HepG2 (cell line): ENCODE results near the gene OPA3. TPM values are rescaled to one million over a fixed set of nuclear protein-coding genes. Genes with fewer than 3 reads are reported as not detected.

ENCODE experiments used
- ARID5B ChIP-seq: IDR thresholded peaks from 2 replicates; pipeline ENCODE4 v1.4.0; 2020; ENCODE audit warnings: mild to moderate bottlenecking, missing genetic modification reagents
- ATF2 ChIP-seq: sonication (generic); formaldehyde crosslinking; IDR thresholded peaks from 2 replicates; pipeline ENCODE4 v1.4.0; 2020; ENCODE audit warnings: missing genetic modification reagents
- ATF7-NPFF ChIP-seq: sonication (generic); formaldehyde crosslinking; IDR thresholded peaks from 2 replicates; pipeline ENCODE4 v1.8.1; 2023; ENCODE audit warnings: mild to moderate bottlenecking, low read depth, missing genetic modification reagents, moderate library complexity
- BCL6 ChIP-seq: IDR thresholded peaks from 2 replicates; pipeline ENCODE4 v1.6.1; 2016; ENCODE audit warnings: missing genetic modification reagents, missing compliant biosample characterization
- ERF ChIP-seq: IDR thresholded peaks from 2 replicates; pipeline ENCODE4 v1.6.1; 2018; ENCODE audit warnings: missing biosample characterization, missing genetic modification reagents
- FIP1L1 ChIP-seq: fragments of 200-400 bp; formaldehyde crosslinking; IDR thresholded peaks from 2 replicates; pipeline ENCODE4 v1.6.1; 2018; ENCODE audit warnings: low read depth, mild to moderate bottlenecking, low read length, moderate library complexity, borderline replicate concordance; ENCODE audit not compliant: insufficient read depth
- FOXA3 ChIP-seq: IDR thresholded peaks from 2 replicates; pipeline ENCODE4 v1.6.1; 2016; ENCODE audit warnings: missing genetic modification reagents, missing compliant biosample characterization
- KDM2A ChIP-seq: sonication (generic); formaldehyde crosslinking; IDR thresholded peaks from 2 replicates; pipeline ENCODE4 v1.4.0; 2020; ENCODE audit warnings: low read depth, missing genetic modification reagents, borderline replicate concordance
- KLF11 ChIP-seq: IDR thresholded peaks from 2 replicates; pipeline ENCODE4 v1.6.1; 2016; ENCODE audit warnings: missing compliant biosample characterization
- MEF2D ChIP-seq: sonication (generic); formaldehyde crosslinking; IDR thresholded peaks from 2 replicates; pipeline ENCODE4 v1.5.1; 2020; ENCODE audit warnings: mild to moderate bottlenecking, missing genetic modification reagents
- NCOA2 ChIP-seq: sonication (generic); formaldehyde crosslinking; IDR thresholded peaks from 2 replicates; pipeline ENCODE4 v1.8.0; 2022; ENCODE audit warnings: inconsistent platforms
- RXRB ChIP-seq: IDR thresholded peaks from 2 replicates; pipeline ENCODE4 v1.6.1; 2016; ENCODE audit warnings: borderline replicate concordance, missing genetic modification reagents, missing compliant biosample characterization
- ZBTB7B ChIP-seq: sonication (generic); formaldehyde crosslinking; IDR thresholded peaks from 2 replicates; pipeline ENCODE4 v1.4.0; 2020; ENCODE audit warnings: missing genetic modification reagents
- ZNF501 ChIP-seq: sonication (generic); formaldehyde crosslinking; IDR thresholded peaks from 2 replicates; pipeline ENCODE4 v1.5.1; 2020; ENCODE audit warnings: mild to moderate bottlenecking, moderate library complexity, missing genetic modification reagents
- ZNF562 ChIP-seq: sonication (generic); formaldehyde crosslinking; IDR thresholded peaks from 2 replicates; pipeline ENCODE4 v1.8.0; 2022; ENCODE audit warnings: missing genetic modification reagents, borderline replicate concordance
- ZNF75D ChIP-seq: sonication (generic); formaldehyde crosslinking; IDR thresholded peaks from 2 replicates; pipeline ENCODE4 v1.8.1; 2023; ENCODE audit warnings: missing genetic modification reagents, mild to moderate bottlenecking, borderline replicate concordance
- polyA plus RNA-seq, 8 experiments: library from polyadenylated mRNA; depleted of rRNA in 3 of 8; stranded (reverse) in 7 of 8; unstranded in 1 of 8; fragments of >200 nt; fragmentation: Illumina TruSeq in 4 of 8; extraction: Trizol in 4 of 8; gene quantifications; 2 replicates each; pipeline versions ENCODE4 v1.2.1 to v1.2.3, GENCODE V29; 2011 to 2016; ENCODE audit warnings: low read depth in 4 of 8, missing spikeins in 1 of 8, mixed read lengths in 1 of 8; ENCODE audit not compliant: insufficient read depth in 1 of 8
- total RNA-seq, 5 experiments: library from RNA; depleted of rRNA; stranded (reverse); fragments of >200 nt; fragmentation: Illumina TruSeq; extraction: Trizol; gene quantifications; 2 replicates each; pipeline ENCODE4 v1.2.3, GENCODE V29; 2016; ENCODE audit warnings: low read depth in 1 of 5
- TF ChIP-seq, protein P1 (sequence below): sonication (generic); formaldehyde crosslinking; IDR thresholded peaks from 2 replicates; pipeline ENCODE4 v1.4.0; 2020; ENCODE audit warnings: missing genetic modification reagents
- TF ChIP-seq, protein P2 (sequence below): sonication (generic); formaldehyde crosslinking; IDR thresholded peaks from 2 replicates; pipeline ENCODE4 v1.4.0; 2020; ENCODE audit warnings: missing genetic modification reagents; ENCODE audit errors: not compliant biosample characterization
- TF ChIP-seq, protein P3 (sequence below): sonication (generic); formaldehyde crosslinking; IDR thresholded peaks from 2 replicates; pipeline ENCODE4 v1.5.1; 2020; ENCODE audit warnings: missing genetic modification reagents, mild to moderate bottlenecking, borderline replicate concordance

The OPA3 gene
- total and polyA plus RNA-seq, 2 of the 13 experiments (the other 11 are each of a cell fraction or from before 2014, with no cell fraction given): 8.3 to 17.7 TPM

GRCh38 chr19:45523642-45524256, 60.9 kb downstream of the OPA3 start (continued):
- TF ChIP-seq ZBTB7B (CRISPR knock-in tag) (no peak), MEF2D (no peak), BCL6 (CRISPR knock-in tag) (no peak), ATF2 (CRISPR knock-in tag) (0 out of 2 replicates have a peak, but pooled peaks have one; percentile 42), RXRB (0 out of 2 replicates have a peak, but pooled peaks have one; percentile 10), FOXA3 (CRISPR knock-in tag) (no peak), ARID5B (CRISPR knock-in tag) (no peak), ZNF75D (CRISPR knock-in tag) (no peak), ATF7-NPFF (no peak), ZNF562 (CRISPR knock-in tag) (no peak), NCOA2 (0 out of 2 replicates have a peak, but pooled peaks have one; percentile 23), FIP1L1 (no peak), ZNF501 (CRISPR knock-in tag) (0 out of 2 replicates have a peak, but pooled peaks have one; percentile 20), KLF11 (0 out of 2 replicates have a peak, but pooled peaks have one; percentile 55), KDM2A (CRISPR knock-in tag) (peak; percentile 45; the same call in 1 of the 2 replicates), ERF (CRISPR knock-in tag) (peak; percentile 53; the same call in 1 of the 2 replicates)
- TF ChIP-seq, protein P1, sequence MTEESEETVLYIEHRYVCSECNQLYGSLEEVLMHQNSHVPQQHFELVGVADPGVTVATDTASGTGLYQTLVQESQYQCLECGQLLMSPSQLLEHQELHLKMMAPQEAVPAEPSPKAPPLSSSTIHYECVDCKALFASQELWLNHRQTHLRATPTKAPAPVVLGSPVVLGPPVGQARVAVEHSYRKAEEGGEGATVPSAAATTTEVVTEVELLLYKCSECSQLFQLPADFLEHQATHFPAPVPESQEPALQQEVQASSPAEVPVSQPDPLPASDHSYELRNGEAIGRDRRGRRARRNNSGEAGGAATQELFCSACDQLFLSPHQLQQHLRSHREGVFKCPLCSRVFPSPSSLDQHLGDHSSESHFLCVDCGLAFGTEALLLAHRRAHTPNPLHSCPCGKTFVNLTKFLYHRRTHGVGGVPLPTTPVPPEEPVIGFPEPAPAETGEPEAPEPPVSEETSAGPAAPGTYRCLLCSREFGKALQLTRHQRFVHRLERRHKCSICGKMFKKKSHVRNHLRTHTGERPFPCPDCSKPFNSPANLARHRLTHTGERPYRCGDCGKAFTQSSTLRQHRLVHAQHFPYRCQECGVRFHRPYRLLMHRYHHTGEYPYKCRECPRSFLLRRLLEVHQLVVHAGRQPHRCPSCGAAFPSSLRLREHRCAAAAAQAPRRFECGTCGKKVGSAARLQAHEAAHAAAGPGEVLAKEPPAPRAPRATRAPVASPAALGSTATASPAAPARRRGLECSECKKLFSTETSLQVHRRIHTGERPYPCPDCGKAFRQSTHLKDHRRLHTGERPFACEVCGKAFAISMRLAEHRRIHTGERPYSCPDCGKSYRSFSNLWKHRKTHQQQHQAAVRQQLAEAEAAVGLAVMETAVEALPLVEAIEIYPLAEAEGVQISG: peak; percentile 67
- TF ChIP-seq, protein P2, sequence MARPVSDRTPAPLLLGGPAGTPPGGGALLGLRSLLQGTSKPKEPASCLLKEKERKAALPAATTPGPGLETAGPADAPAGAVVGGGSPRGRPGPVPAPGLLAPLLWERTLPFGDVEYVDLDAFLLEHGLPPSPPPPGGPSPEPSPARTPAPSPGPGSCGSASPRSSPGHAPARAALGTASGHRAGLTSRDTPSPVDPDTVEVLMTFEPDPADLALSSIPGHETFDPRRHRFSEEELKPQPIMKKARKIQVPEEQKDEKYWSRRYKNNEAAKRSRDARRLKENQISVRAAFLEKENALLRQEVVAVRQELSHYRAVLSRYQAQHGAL (CRISPR knock-in tag): no peak
- TF ChIP-seq, protein P3, sequence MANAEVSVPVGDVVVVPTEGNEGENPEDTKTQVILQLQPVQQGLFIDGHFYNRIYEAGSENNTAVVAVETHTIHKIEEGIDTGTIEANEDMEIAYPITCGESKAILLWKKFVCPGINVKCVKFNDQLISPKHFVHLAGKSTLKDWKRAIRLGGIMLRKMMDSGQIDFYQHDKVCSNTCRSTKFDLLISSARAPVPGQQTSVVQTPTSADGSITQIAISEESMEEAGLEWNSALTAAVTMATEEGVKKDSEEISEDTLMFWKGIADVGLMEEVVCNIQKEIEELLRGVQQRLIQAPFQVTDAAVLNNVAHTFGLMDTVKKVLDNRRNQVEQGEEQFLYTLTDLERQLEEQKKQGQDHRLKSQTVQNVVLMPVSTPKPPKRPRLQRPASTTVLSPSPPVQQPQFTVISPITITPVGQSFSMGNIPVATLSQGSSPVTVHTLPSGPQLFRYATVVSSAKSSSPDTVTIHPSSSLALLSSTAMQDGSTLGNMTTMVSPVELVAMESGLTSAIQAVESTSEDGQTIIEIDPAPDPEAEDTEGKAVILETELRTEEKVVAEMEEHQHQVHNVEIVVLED (CRISPR knock-in tag): peak; percentile 37; the same call in 1 of the 2 replicates
